Measurements from ENCODE around the gene APBA2. TPM values are rescaled to one million over a fixed set of nuclear protein-coding genes. Genes with fewer than 3 reads are reported as not detected.

Gene APBA2
- polyA plus RNA-seq, 4 donors, result 0.67 to 3.2 (median 1.8) TPM

- no peaks in the 10 kb centered on the region for H3K4me1 ChIP-seq (ENCODE audit: control insufficient read depth in 3 of 3, insufficient read depth in 2 of 3, low read depth in 1 of 3, low read length in 2 of 3)
- no peaks in the 10 kb centered on the region for H3K27me3 ChIP-seq (ENCODE audit: control insufficient read depth in 3 of 3, insufficient read depth in 3 of 3, low read length in 3 of 3)
- peaks cover 0 to 4% of the 10 kb centered on the region in 2 donors for H3K9me3 ChIP-seq (ENCODE audit: control insufficient read depth in 2 of 2, insufficient read depth in 1 of 2, low read depth in 1 of 2, low read length in 1 of 2)
- no peak overlapping the region for H3K4me3 ChIP-seq (ENCODE audit: low read depth in 1 of 3, low read length in 3 of 3)
- no peaks in the 10 kb centered on the region for H3K36me3 ChIP-seq (ENCODE audit: control insufficient read depth in 3 of 3, insufficient read depth in 2 of 3, low read depth in 1 of 3, low read length in 3 of 3)
- FAIRE-seq (no peak), DNase-seq (no peak)
- WGBS, 3 donors, result 78 to 90% (median 82%) methylated on average over 5 of the region's 5 CpGs
- no peak overlapping the region for H3K27ac ChIP-seq (ENCODE audit: low read depth in 1 of 3, low read length in 2 of 3)
Observed at GRCh38 chr15:28873006-28873405, 12.8 kb upstream of the APBA2 start.

GRCh38 chr15:28873585-28874190 lies 12.1 kb upstream of the APBA2 start:
- no peaks in the 10 kb centered on the region for H3K36me3 ChIP-seq (ENCODE audit: control insufficient read depth in 3 of 3, insufficient read depth in 2 of 3, low read depth in 1 of 3, low read length in 3 of 3)
- H3K27me3 ChIP-seq (ENCODE audit: control insufficient read depth in 3 of 3, insufficient read depth in 3 of 3, low read length in 3 of 3), result no peaks in the 10 kb centered on the region
- 44 to 55% (median 53%) methylated on average over 10 of the region's 10 CpGs for WGBS, 3 donors
- H3K27ac ChIP-seq (ENCODE audit: low read depth in 1 of 3, low read length in 2 of 3), result no peak overlapping the region
- DNase-seq (peak in 1 of 2 donors; percentile 48), FAIRE-seq (no peak)
- no peaks in the 10 kb centered on the region for H3K4me1 ChIP-seq (ENCODE audit: control insufficient read depth in 3 of 3, insufficient read depth in 2 of 3, low read depth in 1 of 3, low read length in 2 of 3)
- H3K9me3 ChIP-seq (ENCODE audit: control insufficient read depth in 2 of 2, insufficient read depth in 1 of 2, low read depth in 1 of 2, low read length in 1 of 2), result peaks cover 0 to 4% of the 10 kb centered on the region in 2 donors
- no peak overlapping the region for H3K4me3 ChIP-seq (ENCODE audit: low read depth in 1 of 3, low read length in 3 of 3)

- no peaks in the 10 kb centered on the region for H3K36me3 ChIP-seq (ENCODE audit: control insufficient read depth in 3 of 3, insufficient read depth in 2 of 3, low read depth in 1 of 3, low read length in 3 of 3)
- H3K27me3 ChIP-seq (ENCODE audit: control insufficient read depth in 3 of 3, insufficient read depth in 3 of 3, low read length in 3 of 3), result no peaks in the 10 kb centered on the region
- H3K9me3 ChIP-seq (ENCODE audit: control insufficient read depth in 2 of 2, insufficient read depth in 1 of 2, low read depth in 1 of 2, low read length in 1 of 2), result peaks cover 0 to 4% of the 10 kb centered on the region in 2 donors
- WGBS, 3 donors, result 73 to 86% (median 79%) methylated on average over 4 of the region's 4 CpGs
- FAIRE-seq (no peak), DNase-seq (no peak)
- H3K4me1 ChIP-seq (ENCODE audit: control insufficient read depth in 3 of 3, insufficient read depth in 2 of 3, low read depth in 1 of 3, low read length in 2 of 3), result no peaks in the 10 kb centered on the region
- no peak overlapping the region for H3K4me3 ChIP-seq (ENCODE audit: low read depth in 1 of 3, low read length in 3 of 3)
- no peak overlapping the region for H3K27ac ChIP-seq (ENCODE audit: low read depth in 1 of 3, low read length in 2 of 3)
Observed at GRCh38 chr15:28875461-28876000, 10.2 kb upstream of the APBA2 start.

GRCh38 chr15:28876131-28876844 lies 9.5 kb upstream of the APBA2 start:
- FAIRE-seq (no peak), DNase-seq (no peak)
- H3K27ac ChIP-seq (ENCODE audit: low read depth in 1 of 3, low read length in 2 of 3), result no peak overlapping the region
- 75 to 78% (median 77%) methylated on average over 14 of the region's 14 CpGs for WGBS, 3 donors
- H3K4me1 ChIP-seq (ENCODE audit: control insufficient read depth in 3 of 3, insufficient read depth in 2 of 3, low read depth in 1 of 3, low read length in 2 of 3), result no peaks in the 10 kb centered on the region
- H3K36me3 ChIP-seq (ENCODE audit: control insufficient read depth in 3 of 3, insufficient read depth in 2 of 3, low read depth in 1 of 3, low read length in 3 of 3), result no peaks in the 10 kb centered on the region
- H3K27me3 ChIP-seq (ENCODE audit: control insufficient read depth in 3 of 3, insufficient read depth in 3 of 3, low read length in 3 of 3), result no peaks in the 10 kb centered on the region
- H3K9me3 ChIP-seq (ENCODE audit: control insufficient read depth in 2 of 2, insufficient read depth in 1 of 2, low read depth in 1 of 2, low read length in 1 of 2), result peaks cover 0 to 4% of the 10 kb centered on the region in 2 donors
- H3K4me3 ChIP-seq (ENCODE audit: low read depth in 1 of 3, low read length in 3 of 3), result no peak overlapping the region

GRCh38 chr15:28876845-28877185 lies 9.0 kb upstream of the APBA2 start:
- WGBS, 3 donors, result 90 to 93% (median 91%) methylated on average over 8 of the region's 8 CpGs
- H3K27ac ChIP-seq (ENCODE audit: low read depth in 1 of 3, low read length in 2 of 3), result no peak overlapping the region
- H3K27me3 ChIP-seq (ENCODE audit: control insufficient read depth in 3 of 3, insufficient read depth in 3 of 3, low read length in 3 of 3), result no peaks in the 10 kb centered on the region
- peaks cover 0 to 3% of the 10 kb centered on the region in 2 donors for H3K9me3 ChIP-seq (ENCODE audit: control insufficient read depth in 2 of 2, insufficient read depth in 1 of 2, low read depth in 1 of 2, low read length in 1 of 2)
- no peaks in the 10 kb centered on the region for H3K36me3 ChIP-seq (ENCODE audit: control insufficient read depth in 3 of 3, insufficient read depth in 2 of 3, low read depth in 1 of 3, low read length in 3 of 3)
- no peaks in the 10 kb centered on the region for H3K4me1 ChIP-seq (ENCODE audit: control insufficient read depth in 3 of 3, insufficient read depth in 2 of 3, low read depth in 1 of 3, low read length in 2 of 3)
- FAIRE-seq, result no peak
- H3K4me3 ChIP-seq (ENCODE audit: low read depth in 1 of 3, low read length in 3 of 3), result no peak overlapping the region
- DNase-seq, result no peak

- FAIRE-seq (no peak), DNase-seq (no peak)
- no peaks in the 10 kb centered on the region for H3K4me1 ChIP-seq (ENCODE audit: control insufficient read depth in 3 of 3, insufficient read depth in 2 of 3, low read depth in 1 of 3, low read length in 2 of 3)
- no peaks in the 10 kb centered on the region for H3K27me3 ChIP-seq (ENCODE audit: control insufficient read depth in 3 of 3, insufficient read depth in 3 of 3, low read length in 3 of 3)
- H3K9me3 ChIP-seq (ENCODE audit: control insufficient read depth in 2 of 2, insufficient read depth in 1 of 2, low read depth in 1 of 2, low read length in 1 of 2), result no peaks in the 10 kb centered on the region
- no peaks in the 10 kb centered on the region for H3K36me3 ChIP-seq (ENCODE audit: control insufficient read depth in 3 of 3, insufficient read depth in 2 of 3, low read depth in 1 of 3, low read length in 3 of 3)
- no peak overlapping the region for H3K4me3 ChIP-seq (ENCODE audit: low read depth in 1 of 3, low read length in 3 of 3)
- H3K27ac ChIP-seq (ENCODE audit: low read depth in 1 of 3, low read length in 2 of 3), result no peak overlapping the region
- 84 to 89% (median 85%) methylated on average over 15 of the region's 15 CpGs for WGBS, 3 donors
Observed at GRCh38 chr15:28878209-28878608, 7.6 kb upstream of the APBA2 start.

GRCh38 chr15:28879551-28879950 lies 6.2 kb upstream of the APBA2 start:
- whole genome bisulfite sequencing, 3 donors, result 88 to 91% (median 89%) methylated on average over 9 of the region's 9 CpGs
- Histone ChIP-seq H3K27me3 (ENCODE audit: control insufficient read depth in 3 of 3, insufficient read depth in 3 of 3, low read length in 3 of 3) (peaks cover 0 to 2% (median 0%) of the 10 kb centered on the region in 3 donors), H3K27ac (ENCODE audit: low read depth in 1 of 3, low read length in 2 of 3) (no peak overlapping the region), H3K36me3 (ENCODE audit: control insufficient read depth in 3 of 3, insufficient read depth in 2 of 3, low read depth in 1 of 3, low read length in 3 of 3) (no peaks in the 10 kb centered on the region), H3K4me3 (ENCODE audit: low read depth in 1 of 3, low read length in 3 of 3) (no peak overlapping the region), H3K9me3 (ENCODE audit: control insufficient read depth in 2 of 2, insufficient read depth in 1 of 2, low read depth in 1 of 2, low read length in 1 of 2) (no peaks in the 10 kb centered on the region), H3K4me1 (ENCODE audit: control insufficient read depth in 3 of 3, insufficient read depth in 2 of 3, low read depth in 1 of 3, low read length in 2 of 3) (no peaks in the 10 kb centered on the region)
- no peak for FAIRE-seq
- DNase-seq, result no peak

- Histone ChIP-seq H3K4me3 (ENCODE audit: low read depth in 1 of 3, low read length in 3 of 3) (no peak overlapping the region), H3K27ac (ENCODE audit: low read depth in 1 of 3, low read length in 2 of 3) (no peak overlapping the region), H3K4me1 (ENCODE audit: control insufficient read depth in 3 of 3, insufficient read depth in 2 of 3, low read depth in 1 of 3, low read length in 2 of 3) (no peaks in the 10 kb centered on the region), H3K9me3 (ENCODE audit: control insufficient read depth in 2 of 2, insufficient read depth in 1 of 2, low read depth in 1 of 2, low read length in 1 of 2) (no peaks in the 10 kb centered on the region), H3K27me3 (ENCODE audit: control insufficient read depth in 3 of 3, insufficient read depth in 3 of 3, low read length in 3 of 3) (peaks cover 0 to 11% (median 0%) of the 10 kb centered on the region in 3 donors), H3K36me3 (ENCODE audit: control insufficient read depth in 3 of 3, insufficient read depth in 2 of 3, low read depth in 1 of 3, low read length in 3 of 3) (no peaks in the 10 kb centered on the region)
- WGBS, 3 donors, result 78 to 84% (median 78%) methylated on average over 5 of the region's 5 CpGs
- FAIRE-seq (no peak), DNase-seq (no peak)
Observed at GRCh38 chr15:28880680-28881079, 5.1 kb upstream of the APBA2 start.

Data from small intestine (tissue), 7 donors.